GM12891 (cell line): ENCODE data around the gene RPS16.

ENCODE experiments used
- PAX5 ChIP-seq: IDR thresholded peaks from 2 replicates; pipeline ENCODE4 v1.6.1; 2011; ENCODE audit warnings: low read length, moderate library complexity, mild to moderate bottlenecking; ENCODE audit not compliant: insufficient read depth, severe bottlenecking
- POLR2A ChIP-seq: IDR thresholded peaks from 2 replicates; pipeline ENCODE4 v1.6.1; 2011; ENCODE audit warnings: low read depth, low read length, control low read depth
- POLR2AphosphoS5 ChIP-seq: IDR thresholded peaks from 2 replicates; pipeline ENCODE4 v1.6.1; 2011; ENCODE audit warnings: low read depth, low read length, control low read depth
- POU2F2 ChIP-seq: IDR thresholded peaks from 2 replicates; pipeline ENCODE4 v1.6.1; 2011; ENCODE audit warnings: low read depth, mild to moderate bottlenecking, control low read depth, low read length, moderate library complexity
- SPI1 ChIP-seq: IDR thresholded peaks from 2 replicates; pipeline ENCODE4 v1.6.1; 2011; ENCODE audit warnings: low read depth, low read length, control low read depth
- TAF1 ChIP-seq: IDR thresholded peaks from 2 replicates; pipeline ENCODE4 v1.6.1; 2011; ENCODE audit warnings: low read depth, low read length, control low read depth

- TF ChIP-seq POLR2A (peak; percentile 73; the same call in 1 of the 2 replicates), POLR2AphosphoS5 (no peak; the same call in 1 of the 2 replicates), TAF1 (peak; percentile 85), POU2F2 (no peak), SPI1 (no peak), PAX5 (peak; percentile 50)
These were observed 44.8 kb upstream of the RPS16 start, which contains the start of gene TIMM50 for GRCh38 chr19:39480337-39481228.
